GM21619 (cell line): ENCODE data around the gene KNDC1.

Experiments
- ATAC-seq: cut with Tn5 transposase; IDR thresholded peaks from one replicate; pipeline ENCODE4 v1.9.1; 2021; ENCODE audit not compliant: unreplicated experiment

Gene KNDC1

GRCh38 chr10:133203652-133204195, 43.7 kb downstream of the KNDC1 start:
- ATAC-seq: no peak

GRCh38 chr10:133204226-133205015, 44.4 kb downstream of the KNDC1 start:
- ATAC-seq: no peak

- no peak for ATAC-seq
Observed at GRCh38 chr10:133205146-133205545, 45.1 kb downstream of the KNDC1 start.

GRCh38 chr10:133206356-133207040, 46.5 kb downstream of the KNDC1 start:
- no peak for ATAC-seq

GRCh38 chr10:133207041-133207600, 47.1 kb downstream of the KNDC1 start:
- ATAC-seq: no peak

- ATAC-seq: no peak
Observed at GRCh38 chr10:133207627-133208026, 47.6 kb downstream of the KNDC1 start.

- ATAC-seq: no peak
Observed at GRCh38 chr10:133208466-133208865, 48.4 kb downstream of the KNDC1 start.

- no peak for ATAC-seq
Observed at GRCh38 chr10:133209117-133209516, 49.1 kb downstream of the KNDC1 start.

GRCh38 chr10:133209641-133210040, 49.6 kb downstream of the KNDC1 start:
- ATAC-seq: no peak

GRCh38 chr10:133210398-133211140, 50.5 kb downstream of the KNDC1 start:
- no peak for ATAC-seq

- no peak for ATAC-seq
Observed at GRCh38 chr10:133211141-133211830, 51.3 kb downstream of the KNDC1 start.

GRCh38 chr10:133211959-133212852, 52.2 kb downstream of the KNDC1 start:
- ATAC-seq: no peak

- no peak for ATAC-seq
Observed at GRCh38 chr10:133212853-133213494, 53.0 kb downstream of the KNDC1 start.

GRCh38 chr10:133213641-133214467, 53.8 kb downstream of the KNDC1 start:
- no peak for ATAC-seq

- ATAC-seq: no peak
Observed at GRCh38 chr10:133214468-133215410, 54.7 kb downstream of the KNDC1 start.

- no peak for ATAC-seq
Observed at GRCh38 chr10:133215586-133215985, 55.6 kb downstream of the KNDC1 start.

- ATAC-seq: no peak
Observed at GRCh38 chr10:133216776-133217175, 56.8 kb downstream of the KNDC1 start.
